COLO829 (cell line): Measurements from ENCODE around the gene PRKCZ.

Experiments
- DNase-seq: peaks from one replicate; pipeline ENCODE4 v3.0.0; 2012; ENCODE audit warnings: low spot score

The PRKCZ gene

DNA sequence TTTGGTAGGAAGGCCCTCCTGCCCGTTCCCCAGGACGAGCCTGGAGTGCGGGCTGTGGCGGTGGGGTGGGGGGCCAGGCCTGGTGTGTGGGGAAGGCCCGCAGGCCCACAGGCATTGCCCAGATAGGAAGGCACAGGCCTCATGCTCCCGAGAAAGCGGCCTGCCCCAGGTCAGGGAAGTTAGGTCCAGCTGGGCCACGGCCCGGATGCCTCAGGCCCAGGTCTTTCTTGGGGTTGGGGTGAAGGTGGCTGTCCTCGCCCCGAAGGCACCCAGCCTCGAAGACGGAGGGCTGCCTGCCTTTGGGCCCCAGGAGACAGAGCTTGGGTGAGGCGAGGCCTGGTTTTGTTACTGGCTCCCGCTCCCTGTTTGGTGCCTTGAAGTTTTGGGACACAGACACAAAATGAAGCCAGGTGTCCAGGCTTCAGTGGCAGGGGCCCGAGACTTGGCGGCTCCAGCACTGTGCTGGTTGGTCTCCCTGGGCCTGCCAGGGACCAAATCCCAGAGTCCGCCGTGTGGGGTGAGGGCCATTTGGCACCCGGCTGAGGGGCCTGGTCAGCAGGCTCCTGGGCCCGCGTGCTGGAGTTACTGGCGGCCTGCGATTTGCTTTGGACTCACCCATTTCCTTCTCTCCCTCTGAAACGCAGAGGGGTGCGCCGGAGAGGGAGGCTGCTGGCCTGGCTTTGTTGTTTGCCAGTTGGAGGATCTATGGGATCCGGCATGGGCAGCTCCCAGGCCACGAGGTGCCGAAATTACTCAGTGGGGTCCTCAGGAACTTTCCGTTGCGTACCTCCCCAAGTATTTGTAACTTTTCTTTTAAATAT, 179.9 kb downstream of the PRKCZ start:
- DNase-seq = no peak

DNA sequence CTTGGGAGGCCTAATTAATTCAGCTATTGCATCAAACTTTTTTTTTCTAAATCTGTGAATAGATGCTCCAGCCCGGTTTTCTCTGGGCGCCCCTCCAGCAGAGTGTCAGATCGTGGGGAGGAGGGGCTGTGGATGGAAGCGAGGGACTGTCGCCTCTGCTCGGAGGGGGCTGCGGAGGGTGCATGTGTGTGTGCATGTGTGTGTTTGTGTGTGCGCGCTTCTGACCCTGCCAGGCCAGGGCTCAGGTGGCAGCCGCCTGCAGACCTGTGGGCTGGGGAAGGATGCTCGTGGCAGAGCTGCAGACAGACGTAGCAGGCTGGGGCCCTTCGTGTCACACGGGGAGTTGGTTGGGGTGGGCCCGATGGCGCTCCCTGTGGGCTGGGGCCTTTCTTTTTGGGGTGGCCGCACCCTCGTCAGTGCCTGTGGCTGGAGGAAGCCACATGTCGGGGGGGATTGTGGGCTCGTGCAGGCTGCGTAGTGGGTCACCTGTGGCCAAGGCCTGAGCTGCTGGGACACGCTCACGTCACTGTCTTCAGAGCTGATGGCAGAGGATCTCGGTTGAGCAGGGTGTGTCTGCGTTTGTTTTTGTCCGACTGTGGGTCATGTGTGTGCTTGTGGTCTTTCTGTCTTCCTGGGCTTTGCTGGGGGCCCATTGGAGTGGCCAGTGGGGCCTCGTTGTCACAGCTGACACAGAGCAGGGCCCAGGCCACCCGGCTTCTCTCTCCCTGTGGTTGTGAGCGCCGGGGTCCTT, 180.7 kb downstream of the PRKCZ start:
- DNase-seq = no peak

DNA sequence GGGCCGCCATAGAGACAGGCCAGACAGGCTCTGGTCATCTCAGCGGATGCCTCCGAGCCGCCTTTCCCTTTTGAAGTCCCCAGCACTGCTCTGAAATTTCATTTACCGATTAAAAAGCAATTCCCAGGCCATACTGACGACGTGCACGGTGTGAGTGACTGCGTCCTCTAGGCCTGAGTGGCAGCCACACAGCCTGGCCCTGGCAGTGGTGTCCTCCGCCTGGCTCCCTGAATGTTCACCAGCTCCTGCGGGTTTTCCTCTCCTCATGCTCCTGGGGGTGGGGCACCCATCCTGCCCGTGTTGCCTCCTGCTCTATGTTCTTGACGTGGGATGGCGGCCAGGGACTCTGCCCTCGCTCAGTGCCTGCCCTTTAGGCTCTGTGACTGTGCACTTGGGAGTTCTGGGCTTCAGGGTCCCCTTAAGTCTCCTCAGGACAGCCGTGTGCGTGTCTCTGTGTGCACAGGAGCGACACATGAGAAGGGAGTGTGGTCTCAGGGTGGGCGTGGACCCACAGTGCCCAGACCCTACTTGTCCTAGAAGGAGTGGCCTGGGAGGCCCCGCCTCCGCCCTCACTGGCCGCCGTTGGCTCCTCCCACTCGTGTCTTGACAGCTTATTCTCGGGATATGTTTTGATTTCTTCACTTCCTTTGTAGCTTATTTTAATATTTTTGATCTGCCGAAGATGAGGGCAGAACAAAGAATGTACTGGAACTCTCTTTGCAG, 181.5 kb downstream of the PRKCZ start:
- DNase-seq = peak; percentile 82

DNA sequence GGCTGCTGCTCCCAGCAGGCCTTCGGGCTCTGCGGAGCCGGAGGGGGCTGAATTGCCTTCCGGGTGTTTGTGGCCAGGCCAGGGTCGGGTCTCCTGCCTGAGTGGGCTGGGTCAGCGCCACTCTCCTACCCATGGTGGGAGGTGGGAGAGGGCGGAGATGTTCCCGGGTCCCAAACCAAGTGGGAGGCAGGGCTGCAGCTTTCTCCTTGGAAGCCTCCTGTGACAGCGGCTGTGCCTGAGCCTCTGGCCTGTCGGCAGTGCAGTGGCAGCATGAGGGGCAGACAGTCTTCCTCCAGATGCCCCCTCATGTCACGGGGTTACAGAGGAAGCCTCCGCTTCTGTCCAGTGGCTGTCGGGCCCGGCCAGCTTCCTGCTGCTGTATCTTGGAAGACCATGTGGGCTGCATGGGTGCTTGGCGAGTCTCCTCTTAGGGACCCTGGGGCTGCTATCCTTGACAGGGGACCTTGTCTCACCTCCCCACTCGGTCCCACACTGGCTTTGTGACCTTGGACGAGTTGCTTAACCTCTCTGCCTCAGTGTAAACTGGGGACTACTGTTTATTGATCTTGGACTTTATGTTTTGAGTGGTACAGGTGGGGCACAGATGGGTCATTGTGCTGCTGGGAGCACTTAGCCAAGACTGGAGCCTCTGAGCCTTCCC, 182.2 kb downstream of the PRKCZ start:
- DNase-seq = no peak

DNA sequence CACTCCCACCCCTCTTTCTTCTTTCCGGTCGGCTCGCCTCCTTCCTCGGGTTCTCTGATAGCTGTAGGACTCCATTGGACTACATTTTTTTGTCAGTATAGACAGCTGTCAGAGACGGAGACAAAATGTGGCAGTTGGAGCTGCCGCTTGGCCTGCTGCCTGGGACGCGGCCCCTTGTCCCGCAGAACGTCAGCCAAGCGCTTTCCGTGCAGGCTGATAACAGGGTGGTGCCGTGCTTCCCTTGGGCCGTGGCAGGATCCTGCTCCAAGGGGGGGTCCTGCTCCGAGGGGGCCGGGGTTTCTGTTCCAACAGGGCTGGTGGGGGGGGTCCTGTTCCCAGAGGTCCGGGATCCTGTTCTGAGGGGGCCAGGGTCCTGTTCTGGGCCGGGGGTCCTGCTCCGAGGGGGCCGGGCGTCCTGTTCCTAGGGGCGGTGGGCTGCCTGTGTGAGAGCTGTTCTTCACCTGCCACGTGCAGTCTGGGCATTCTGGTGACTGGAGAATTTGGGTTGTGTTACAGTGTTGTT, 182.8 kb downstream of the PRKCZ start:
- no peak for DNase-seq

DNA sequence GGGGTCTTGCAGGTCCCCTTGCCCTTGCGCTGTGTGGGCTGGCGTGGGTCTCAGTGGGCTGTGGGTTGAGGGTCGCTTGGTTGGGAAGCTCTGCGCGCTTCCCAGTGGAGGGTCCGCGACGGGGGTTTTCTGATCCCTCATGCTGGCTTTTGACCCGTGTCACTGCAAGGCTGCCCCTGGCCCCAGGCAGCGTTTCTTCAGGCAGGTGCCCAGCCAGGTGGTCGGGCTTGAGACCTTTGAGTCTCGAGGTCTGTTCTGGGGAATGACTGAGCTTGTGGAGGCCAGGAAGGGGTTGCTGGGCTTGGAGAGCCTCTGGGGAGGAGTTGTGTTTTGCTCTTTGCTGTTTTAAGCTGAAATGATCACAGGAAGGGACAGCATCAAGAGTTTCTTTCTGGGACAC, 183.3 kb downstream of the PRKCZ start:
- DNase-seq = no peak

DNA sequence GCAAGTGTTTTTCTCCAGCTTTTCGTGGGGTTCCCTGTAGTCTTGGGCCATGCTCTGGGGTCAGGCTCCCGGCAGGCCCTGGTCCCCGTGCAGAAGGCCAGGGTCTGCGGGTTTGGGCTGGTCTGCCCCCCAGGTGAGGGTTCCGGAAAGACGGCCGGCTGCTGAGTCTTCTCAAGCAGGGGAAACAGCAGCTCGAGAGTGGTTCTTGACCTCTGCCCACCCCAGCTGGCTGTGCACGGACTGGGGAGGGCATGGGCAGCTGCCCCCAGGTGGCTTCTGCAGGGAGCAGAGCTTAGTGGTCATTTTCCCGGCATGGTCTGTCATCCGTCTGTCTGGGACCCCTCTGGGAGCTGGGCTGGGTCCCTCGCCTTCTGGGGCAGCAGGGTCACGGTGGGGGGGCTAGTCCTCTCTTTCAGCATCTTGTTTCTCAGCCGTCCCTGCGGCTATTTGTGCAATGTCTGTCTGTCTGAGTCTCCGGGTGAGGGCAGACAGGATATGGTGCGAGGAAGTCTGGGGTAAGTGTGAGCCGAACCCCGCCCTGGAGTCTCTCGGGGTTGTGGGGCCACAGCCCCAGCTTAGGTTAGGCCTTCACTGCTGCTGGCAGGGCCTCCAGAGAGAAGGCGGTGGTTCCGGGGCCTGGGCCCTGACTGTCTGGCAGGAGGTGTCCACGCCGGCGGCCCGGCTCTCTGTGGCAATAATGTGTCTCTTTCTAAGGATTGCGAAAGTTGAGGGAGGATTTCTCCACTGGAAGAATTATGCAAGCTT, 184.0 kb downstream of the PRKCZ start:
- no peak for DNase-seq

DNA sequence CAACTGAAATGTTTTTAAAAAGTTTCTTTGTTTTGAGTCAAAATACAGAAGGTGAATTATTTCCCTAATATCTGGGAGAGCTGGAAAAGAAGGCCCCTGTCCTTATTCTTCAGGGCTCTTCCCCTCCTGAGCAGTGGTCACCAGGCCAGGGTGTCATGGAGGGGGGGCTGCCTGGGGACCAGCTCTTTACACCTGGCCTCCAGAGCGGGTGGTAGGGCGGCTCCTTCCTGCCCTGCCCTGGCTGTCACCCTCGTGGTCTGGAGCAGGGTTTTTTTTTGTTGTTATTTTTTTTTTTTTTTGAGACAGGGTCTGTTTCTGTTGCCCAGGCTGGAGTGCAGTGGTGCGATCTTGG, 184.5 kb downstream of the PRKCZ start:
- no peak for DNase-seq
